H1 (cell line): Measurements from ENCODE around the gene PDE8A. TPM values are rescaled to one million over a fixed set of nuclear protein-coding genes. Genes with fewer than 3 reads are reported as not detected.

Source experiments
- ASH2L ChIP-seq: fragments of 200-600, 300-600 bp; sonication (generic); IDR thresholded peaks from one replicate; pipeline ENCODE4 v1.7.1; 2017; ENCODE audit warnings: low read length
- BRCA1 ChIP-seq: IDR thresholded peaks from 2 replicates; pipeline ENCODE4 v1.6.1; 2012; ENCODE audit warnings: low read depth, low read length, improper control_type of control experiment
- HDAC2 ChIP-seq, 2 experiments: fragments of 300-600 bp in 1 of 2; sonication (generic) in 1 of 2; IDR thresholded peaks; 2 replicates each; pipeline ENCODE4 v1.6.1; 2011 to 2012; ENCODE audit warnings: low read depth in 2 of 2, low read length in 2 of 2, mild to moderate bottlenecking in 2 of 2, moderate library complexity in 2 of 2, borderline replicate concordance in 1 of 2, inconsistent platforms in 1 of 2
- HDAC6 ChIP-seq: IDR thresholded peaks from one replicate; pipeline ENCODE4 v1.7.1; 2012; ENCODE audit warnings: low read depth, mild to moderate bottlenecking, inconsistent platforms, low read length, moderate library complexity
- PHF8 ChIP-seq: fragments of 200-600 bp; sonication (generic); conservative IDR thresholded peaks from 2 replicates; pipeline ENCODE4 v1.7.1; 2012; ENCODE audit warnings: low read depth, mild to moderate bottlenecking, inconsistent platforms, low read length, moderate library complexity
- POU5F1 ChIP-seq: IDR thresholded peaks from 2 replicates; pipeline ENCODE4 v1.6.1; 2011; ENCODE audit warnings: low read depth, mild to moderate bottlenecking, low read length, moderate library complexity
- polyA plus RNA-seq, 7 experiments: library from polyadenylated mRNA; depleted of rRNA in 3 of 7; stranded (reverse) in 5 of 7; unstranded in 2 of 7; fragments of >200 nt in 5 of 7; fragments of 200-250 nt in 2 of 7; gene quantifications; 1 replicate in 5 of 7; 2 replicates in 1 of 7; 4 replicates in 1 of 7; pipeline versions ENCODE4 v1.2.1 to v1.2.3, GENCODE V29; 2011 to 2013; ENCODE audit warnings: missing spikeins in 2 of 7, mixed read lengths in 2 of 7
- total RNA-seq: library from RNA; stranded (reverse); fragmentation: NEBNext Ultra II Directional; extraction: Animal tissue kit (Norgen Biotek cat#: 25700); gene quantifications from 2 replicates; pipeline ENCODE4 v1.2.1, GENCODE V29; 2021
- TF ChIP-seq, protein P1 (sequence below): fragments of 300-600 bp; sonication (generic); IDR thresholded peaks from 2 replicates; pipeline ENCODE4 v1.7.1; 2012; ENCODE audit warnings: low read length, moderate library complexity, mild to moderate bottlenecking, inconsistent platforms; ENCODE audit not compliant: insufficient replicate concordance
- TF ChIP-seq, protein P2 (sequence below): IDR thresholded peaks from 2 replicates; pipeline ENCODE4 v1.6.1; 2012; ENCODE audit warnings: inconsistent platforms

The PDE8A gene
- total and polyA plus RNA-seq, 2 of the 8 experiments (the other 6 are each of a cell fraction or from before 2014, with no cell fraction given), result 6.9 to 7.8 TPM

DNA sequence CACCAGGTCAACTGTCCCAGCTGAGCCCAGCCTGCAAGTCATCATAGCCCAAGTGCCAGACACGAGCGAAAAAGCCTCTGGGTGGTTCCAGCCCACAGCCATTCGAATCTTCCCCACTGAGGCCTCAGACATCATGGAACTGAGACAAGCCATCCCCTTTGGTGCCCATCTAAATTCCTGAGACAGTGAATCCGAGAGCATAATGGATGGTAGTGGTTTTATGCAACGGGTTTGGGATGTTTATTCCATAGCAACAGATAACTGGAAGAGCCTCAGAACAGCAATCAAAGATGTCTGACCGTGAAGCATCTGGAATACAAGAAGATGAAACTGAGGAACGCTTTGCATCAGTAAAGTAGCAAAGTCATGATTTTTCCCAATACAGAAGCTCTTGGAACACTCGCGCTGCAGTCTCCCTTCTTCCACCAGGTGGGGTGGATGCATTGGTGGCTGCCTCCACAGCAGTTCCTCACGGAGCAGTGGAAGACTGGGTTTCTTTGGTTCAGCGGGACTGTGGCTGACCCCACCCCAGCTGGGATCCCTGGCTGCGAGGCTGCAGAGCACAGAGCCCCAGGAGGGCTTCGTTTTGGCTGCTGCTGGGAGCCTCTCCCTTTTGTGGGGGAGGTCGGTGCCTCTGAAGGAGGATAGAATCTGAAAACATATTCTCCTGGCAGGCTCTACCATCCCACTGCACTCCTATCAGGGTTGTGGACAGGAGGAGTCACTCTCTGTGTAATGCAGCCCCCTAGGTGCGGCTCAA lies 26.4 kb upstream of the PDE8A start (continued):
- TF ChIP-seq, protein P1, sequence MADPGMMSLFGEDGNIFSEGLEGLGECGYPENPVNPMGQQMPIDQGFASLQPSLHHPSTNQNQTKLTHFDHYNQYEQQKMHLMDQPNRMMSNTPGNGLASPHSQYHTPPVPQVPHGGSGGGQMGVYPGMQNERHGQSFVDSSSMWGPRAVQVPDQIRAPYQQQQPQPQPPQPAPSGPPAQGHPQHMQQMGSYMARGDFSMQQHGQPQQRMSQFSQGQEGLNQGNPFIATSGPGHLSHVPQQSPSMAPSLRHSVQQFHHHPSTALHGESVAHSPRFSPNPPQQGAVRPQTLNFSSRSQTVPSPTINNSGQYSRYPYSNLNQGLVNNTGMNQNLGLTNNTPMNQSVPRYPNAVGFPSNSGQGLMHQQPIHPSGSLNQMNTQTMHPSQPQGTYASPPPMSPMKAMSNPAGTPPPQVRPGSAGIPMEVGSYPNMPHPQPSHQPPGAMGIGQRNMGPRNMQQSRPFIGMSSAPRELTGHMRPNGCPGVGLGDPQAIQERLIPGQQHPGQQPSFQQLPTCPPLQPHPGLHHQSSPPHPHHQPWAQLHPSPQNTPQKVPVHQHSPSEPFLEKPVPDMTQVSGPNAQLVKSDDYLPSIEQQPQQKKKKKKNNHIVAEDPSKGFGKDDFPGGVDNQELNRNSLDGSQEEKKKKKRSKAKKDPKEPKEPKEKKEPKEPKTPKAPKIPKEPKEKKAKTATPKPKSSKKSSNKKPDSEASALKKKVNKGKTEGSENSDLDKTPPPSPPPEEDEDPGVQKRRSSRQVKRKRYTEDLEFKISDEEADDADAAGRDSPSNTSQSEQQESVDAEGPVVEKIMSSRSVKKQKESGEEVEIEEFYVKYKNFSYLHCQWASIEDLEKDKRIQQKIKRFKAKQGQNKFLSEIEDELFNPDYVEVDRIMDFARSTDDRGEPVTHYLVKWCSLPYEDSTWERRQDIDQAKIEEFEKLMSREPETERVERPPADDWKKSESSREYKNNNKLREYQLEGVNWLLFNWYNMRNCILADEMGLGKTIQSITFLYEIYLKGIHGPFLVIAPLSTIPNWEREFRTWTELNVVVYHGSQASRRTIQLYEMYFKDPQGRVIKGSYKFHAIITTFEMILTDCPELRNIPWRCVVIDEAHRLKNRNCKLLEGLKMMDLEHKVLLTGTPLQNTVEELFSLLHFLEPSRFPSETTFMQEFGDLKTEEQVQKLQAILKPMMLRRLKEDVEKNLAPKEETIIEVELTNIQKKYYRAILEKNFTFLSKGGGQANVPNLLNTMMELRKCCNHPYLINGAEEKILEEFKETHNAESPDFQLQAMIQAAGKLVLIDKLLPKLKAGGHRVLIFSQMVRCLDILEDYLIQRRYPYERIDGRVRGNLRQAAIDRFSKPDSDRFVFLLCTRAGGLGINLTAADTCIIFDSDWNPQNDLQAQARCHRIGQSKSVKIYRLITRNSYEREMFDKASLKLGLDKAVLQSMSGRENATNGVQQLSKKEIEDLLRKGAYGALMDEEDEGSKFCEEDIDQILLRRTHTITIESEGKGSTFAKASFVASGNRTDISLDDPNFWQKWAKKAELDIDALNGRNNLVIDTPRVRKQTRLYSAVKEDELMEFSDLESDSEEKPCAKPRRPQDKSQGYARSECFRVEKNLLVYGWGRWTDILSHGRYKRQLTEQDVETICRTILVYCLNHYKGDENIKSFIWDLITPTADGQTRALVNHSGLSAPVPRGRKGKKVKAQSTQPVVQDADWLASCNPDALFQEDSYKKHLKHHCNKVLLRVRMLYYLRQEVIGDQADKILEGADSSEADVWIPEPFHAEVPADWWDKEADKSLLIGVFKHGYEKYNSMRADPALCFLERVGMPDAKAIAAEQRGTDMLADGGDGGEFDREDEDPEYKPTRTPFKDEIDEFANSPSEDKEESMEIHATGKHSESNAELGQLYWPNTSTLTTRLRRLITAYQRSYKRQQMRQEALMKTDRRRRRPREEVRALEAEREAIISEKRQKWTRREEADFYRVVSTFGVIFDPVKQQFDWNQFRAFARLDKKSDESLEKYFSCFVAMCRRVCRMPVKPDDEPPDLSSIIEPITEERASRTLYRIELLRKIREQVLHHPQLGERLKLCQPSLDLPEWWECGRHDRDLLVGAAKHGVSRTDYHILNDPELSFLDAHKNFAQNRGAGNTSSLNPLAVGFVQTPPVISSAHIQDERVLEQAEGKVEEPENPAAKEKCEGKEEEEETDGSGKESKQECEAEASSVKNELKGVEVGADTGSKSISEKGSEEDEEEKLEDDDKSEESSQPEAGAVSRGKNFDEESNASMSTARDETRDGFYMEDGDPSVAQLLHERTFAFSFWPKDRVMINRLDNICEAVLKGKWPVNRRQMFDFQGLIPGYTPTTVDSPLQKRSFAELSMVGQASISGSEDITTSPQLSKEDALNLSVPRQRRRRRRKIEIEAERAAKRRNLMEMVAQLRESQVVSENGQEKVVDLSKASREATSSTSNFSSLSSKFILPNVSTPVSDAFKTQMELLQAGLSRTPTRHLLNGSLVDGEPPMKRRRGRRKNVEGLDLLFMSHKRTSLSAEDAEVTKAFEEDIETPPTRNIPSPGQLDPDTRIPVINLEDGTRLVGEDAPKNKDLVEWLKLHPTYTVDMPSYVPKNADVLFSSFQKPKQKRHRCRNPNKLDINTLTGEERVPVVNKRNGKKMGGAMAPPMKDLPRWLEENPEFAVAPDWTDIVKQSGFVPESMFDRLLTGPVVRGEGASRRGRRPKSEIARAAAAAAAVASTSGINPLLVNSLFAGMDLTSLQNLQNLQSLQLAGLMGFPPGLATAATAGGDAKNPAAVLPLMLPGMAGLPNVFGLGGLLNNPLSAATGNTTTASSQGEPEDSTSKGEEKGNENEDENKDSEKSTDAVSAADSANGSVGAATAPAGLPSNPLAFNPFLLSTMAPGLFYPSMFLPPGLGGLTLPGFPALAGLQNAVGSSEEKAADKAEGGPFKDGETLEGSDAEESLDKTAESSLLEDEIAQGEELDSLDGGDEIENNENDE, result no peak
- TF ChIP-seq, protein P2, sequence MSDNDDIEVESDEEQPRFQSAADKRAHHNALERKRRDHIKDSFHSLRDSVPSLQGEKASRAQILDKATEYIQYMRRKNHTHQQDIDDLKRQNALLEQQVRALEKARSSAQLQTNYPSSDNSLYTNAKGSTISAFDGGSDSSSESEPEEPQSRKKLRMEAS, result no peak
- no peak for TF ChIP-seq BRCA1
- no peak for TF ChIP-seq POU5F1
- no peak for TF ChIP-seq HDAC6
- TF ChIP-seq ASH2L, result no peak
- 0 out of 4 replicates have a peak, but pooled peaks of 1 of the 2 experiments have one; percentile 48 for TF ChIP-seq HDAC2 (IDR thresholded peaks at IDR 0.05; ENCODE audit: borderline replicate concordance in 1 of 2, low read depth in 2 of 2, low read length in 2 of 2)
- no peak for TF ChIP-seq PHF8
